HG03103 (cell line): ENCODE measurements around the gene CIAO2B.
"Not testable (repeated sequence)": the region's sequence is repeated elsewhere in the genome, so short reads cannot be mapped to it uniquely, and the experiment has no call there.

Experiments used
- ATAC-seq: cut with Tn5 transposase; IDR thresholded peaks from one replicate; pipeline ENCODE4 v1.9.1; 2021; ENCODE audit warnings: low read depth; ENCODE audit not compliant: unreplicated experiment

CIAO2B gene

DNA sequence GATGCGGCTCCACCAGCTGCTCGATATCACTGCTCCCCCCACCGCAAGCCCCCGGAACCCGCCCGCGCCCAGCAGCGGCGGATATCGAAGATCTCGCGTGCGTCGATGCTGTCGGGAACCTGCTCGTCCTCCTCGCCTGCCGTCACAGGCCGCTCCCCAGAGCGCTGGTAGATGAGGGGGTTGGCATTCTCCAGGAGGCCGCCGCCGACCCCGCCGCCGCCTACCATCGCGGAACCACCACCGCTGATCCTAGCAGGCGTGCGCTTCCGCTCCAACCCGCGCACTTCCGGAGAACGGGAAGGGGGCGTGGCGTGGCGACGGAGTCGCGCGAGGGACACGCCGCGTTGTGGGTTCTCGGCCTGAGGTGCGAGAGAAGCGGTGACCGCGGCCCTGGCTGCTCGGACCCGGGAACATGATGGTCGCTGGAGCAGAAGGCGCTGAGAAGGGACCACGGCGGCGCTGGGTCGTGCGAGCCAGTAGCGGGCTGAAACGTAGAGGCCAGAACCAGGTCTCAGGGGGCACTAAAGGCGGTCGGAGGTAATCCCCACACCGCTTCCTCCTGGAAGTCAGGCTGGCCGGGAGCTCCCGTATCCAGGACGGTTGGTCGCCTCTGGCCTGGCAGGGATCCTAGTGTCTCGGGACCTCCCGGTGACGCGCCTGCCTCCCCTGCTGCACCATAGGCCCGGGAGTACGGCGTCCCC, at the start of gene CIAO2B:
CIAO2B (minus strand) TSS at position 265 of the 701 bp plus-strand sequence; CDS start at position 227, 38 bp downstream.
- peak; percentile 67 for ATAC-seq

- no peak for ATAC-seq
These were observed 48.8 kb upstream of the CIAO2B start for GRCh38 chr16:66983033-66983432.

- ATAC-seq = no peak
These were observed 45.0 kb upstream of the CIAO2B start for GRCh38 chr16:66979011-66979717.

GRCh38 chr16:66977341-66978113, 43.3 kb upstream of the CIAO2B start:
- peak; percentile 68 for ATAC-seq

DNA sequence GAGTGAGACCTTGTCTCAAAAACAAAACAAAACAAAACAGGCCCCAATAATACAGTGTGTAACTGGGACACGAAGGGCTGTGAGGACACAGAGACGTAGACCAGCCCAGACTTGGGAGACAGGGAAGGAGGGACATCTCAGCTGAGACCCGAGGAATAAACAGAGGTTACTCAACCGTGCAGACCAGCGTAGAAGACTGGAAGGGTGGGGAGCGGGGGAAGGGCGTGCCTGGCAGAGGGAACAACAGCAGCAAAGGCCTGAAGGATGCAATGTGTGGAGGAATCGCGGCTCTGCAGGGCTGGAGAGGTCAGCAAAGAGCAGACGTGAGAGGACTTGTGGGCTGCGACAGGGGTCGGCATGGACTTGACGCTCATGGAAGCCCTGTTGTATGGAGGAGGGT, 42.5 kb upstream of the CIAO2B start:
- ATAC-seq = no peak

DNA sequence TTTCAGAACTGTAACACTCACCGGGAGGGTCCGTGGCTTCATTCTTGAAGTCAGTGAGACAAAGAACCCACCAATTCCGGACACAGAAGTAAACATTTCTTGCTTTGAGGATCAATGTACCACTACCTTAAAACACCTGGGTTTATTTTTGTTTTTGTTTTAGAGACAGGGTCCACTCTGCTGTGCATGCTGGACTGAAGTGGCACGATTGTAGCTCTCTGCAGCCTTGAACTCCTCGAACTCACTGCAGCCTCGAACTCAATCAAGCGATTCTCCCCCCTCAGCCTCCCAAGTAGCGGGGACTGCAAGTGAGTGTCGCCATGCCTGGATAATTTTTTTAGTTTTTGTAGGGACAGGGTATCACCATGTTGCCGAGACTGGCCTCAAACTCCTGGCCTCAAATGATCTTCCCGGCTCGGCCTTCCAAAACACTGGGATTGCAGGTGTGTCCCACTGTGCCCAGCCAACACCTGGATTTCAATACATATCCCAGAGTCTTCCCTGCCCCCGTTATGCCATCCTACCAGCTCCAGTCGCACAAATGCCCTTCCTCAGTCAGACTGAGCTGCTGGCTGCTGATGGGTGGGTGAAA, 41.2 kb upstream of the CIAO2B start:
- ATAC-seq = no peak

- not testable (repeated sequence) for ATAC-seq
These were observed 40.7 kb upstream of the CIAO2B start for GRCh38 chr16:66974932-66975246.

DNA sequence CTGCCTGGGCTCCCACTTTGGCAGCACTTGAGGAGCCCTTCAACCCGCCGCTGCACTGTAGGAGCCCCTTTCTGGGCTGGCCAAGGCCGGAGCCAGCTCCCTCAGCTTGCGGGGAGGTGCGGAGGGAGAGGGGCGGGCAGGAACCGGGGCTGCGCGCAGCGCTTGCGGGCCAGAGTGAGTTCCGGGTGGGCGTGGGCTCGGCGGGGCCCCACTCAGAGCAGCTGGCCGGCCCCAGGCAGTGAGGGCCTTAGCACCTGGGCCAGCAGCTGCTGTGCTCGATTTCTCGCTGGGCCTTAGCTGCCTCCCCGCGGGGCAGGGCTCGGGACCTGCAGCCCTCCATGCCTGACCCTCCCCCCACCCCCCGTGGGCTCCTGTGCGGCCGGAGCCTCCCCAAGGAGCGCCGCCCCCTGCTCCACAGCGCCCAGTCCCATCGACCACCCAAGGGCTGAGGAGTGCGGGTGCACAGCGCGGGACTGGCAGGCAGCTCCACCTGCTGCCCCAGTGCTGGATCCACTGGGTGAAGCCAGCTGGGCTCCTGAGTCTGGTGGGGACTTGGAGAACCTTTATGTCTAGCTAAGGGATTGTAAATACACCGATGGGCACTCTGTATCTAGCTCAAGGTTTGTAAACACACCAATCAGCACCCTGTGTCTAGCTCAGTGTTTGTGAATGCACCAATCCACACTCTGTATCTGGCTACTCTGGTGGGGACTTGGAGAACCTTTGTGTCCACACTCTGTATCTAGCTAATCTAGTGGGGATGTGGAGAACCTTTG, 40.1 kb upstream of the CIAO2B start:
- not testable (repeated sequence) for ATAC-seq

GRCh38 chr16:66973716-66974115, 39.5 kb upstream of the CIAO2B start:
- ATAC-seq = no peak

DNA sequence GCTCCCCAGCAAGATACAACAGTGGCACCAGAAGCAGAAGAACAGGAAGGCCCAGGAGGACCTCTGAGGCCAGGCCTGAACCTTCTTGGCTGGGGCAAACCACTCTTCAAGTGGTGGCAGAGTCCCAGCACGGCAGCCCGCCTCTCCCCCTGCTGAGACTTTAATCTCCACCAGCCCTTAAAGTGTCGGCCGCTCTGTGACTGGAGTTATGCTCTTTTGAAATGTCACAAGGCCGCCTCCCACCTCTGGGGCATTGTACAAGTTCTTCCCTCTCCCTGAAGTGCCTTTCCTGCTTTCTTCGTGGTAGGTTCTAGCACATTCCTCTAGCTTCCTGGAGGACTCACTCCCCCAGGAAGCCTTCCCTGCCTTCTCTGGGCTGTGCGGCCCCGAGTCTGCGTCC, 38.8 kb upstream of the CIAO2B start:
- ATAC-seq = no peak

DNA sequence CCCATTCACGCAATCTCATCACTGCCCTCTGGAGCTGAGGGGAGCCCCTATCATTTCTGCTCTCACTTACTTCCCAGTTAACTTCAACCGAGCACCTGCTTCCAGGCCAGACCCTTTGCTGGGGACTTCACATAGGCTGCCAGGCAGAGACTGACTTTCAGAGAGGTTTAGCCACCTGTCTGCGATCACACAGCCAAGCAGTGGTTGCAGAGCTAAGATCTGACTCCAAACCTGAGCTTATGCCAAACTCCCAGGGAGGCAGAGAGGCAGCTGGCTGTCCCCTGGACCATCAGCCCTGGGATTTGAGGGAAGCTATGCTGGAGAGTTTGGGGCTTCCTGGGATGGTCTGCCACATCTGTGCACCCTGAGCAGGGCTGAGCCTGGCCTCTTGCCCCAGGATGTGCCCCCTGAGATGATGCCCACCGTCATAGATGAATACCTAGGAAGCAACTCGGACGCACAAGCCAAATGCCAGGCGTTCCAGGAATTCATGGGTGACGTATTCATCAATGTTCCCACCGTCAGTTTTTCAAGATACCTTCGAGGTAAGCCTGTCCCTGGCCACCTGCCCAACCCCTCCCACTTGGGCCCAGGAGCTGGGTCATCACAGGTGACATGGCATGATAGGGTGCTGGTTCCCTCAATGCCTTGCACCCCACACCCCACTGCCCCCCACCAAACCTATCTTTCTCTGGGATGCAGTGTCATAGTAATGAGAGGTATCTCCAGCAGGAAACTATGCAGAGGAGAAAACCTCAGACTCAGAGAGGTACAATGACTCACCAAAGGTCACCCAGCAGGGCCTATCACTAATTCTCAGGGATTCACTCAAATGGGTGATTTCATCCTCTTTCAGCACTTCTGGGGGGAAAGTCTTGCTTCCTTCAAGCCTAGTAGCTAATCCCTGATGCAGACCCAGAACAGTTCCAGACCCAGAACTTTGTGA, 36.8 kb upstream of the CIAO2B start:
- no peak for ATAC-seq

GRCh38 chr16:66968847-66969246, 34.6 kb upstream of the CIAO2B start:
- ATAC-seq = no peak

- ATAC-seq = no peak
These were observed 29.8 kb upstream of the CIAO2B start for GRCh38 chr16:66964049-66964448.

GRCh38 chr16:66961914-66962313, 27.7 kb upstream of the CIAO2B start:
- ATAC-seq = no peak

- no peak for ATAC-seq
These were observed 27.0 kb upstream of the CIAO2B start, which contains the start of gene CES3 for GRCh38 chr16:66961065-66961744. Gene CES3, plus strand, starts transcription at chr16:66961266. Its CDS starts 42 bp downstream, at chr16:66961308.

GRCh38 chr16:66960270-66960669, 26.1 kb upstream of the CIAO2B start:
- ATAC-seq = no peak

GRCh38 chr16:66959704-66960161, 25.5 kb upstream of the CIAO2B start:
- no peak for ATAC-seq

GRCh38 chr16:66958857-66959703, 24.9 kb upstream of the CIAO2B start:
- no peak for ATAC-seq
